K562 (cell line): ENCODE data around the gene IRAK2. TPM values are rescaled to one million over a fixed set of nuclear protein-coding genes. Genes with fewer than 3 reads are reported as not detected.

ENCODE experiments used
- ARID2 ChIP-seq: fragments of 450-650 bp; IDR thresholded peaks from 2 replicates; pipeline ENCODE4 v1.6.1; 2017; ENCODE audit warnings: antibody characterized with exemption, mild to moderate bottlenecking
- CBFA2T2 ChIP-seq: fragments of 450-650 bp; conservative IDR thresholded peaks from 2 replicates; pipeline ENCODE4 v1.6.1; 2017; ENCODE audit warnings: mild to moderate bottlenecking
- DDX20 ChIP-seq: fragments of 450-650 bp; IDR thresholded peaks from 2 replicates; pipeline ENCODE4 v1.6.1; 2016; ENCODE audit warnings: missing genetic modification characterization, low read depth, mild to moderate bottlenecking, missing compliant biosample characterization, moderate library complexity
- GATA2 ChIP-seq: sonication (generic); formaldehyde crosslinking; IDR thresholded peaks from 2 replicates; pipeline ENCODE4 v1.4.0; 2020; ENCODE audit warnings: mild to moderate bottlenecking, missing genetic modification reagents
- GTF2F1 ChIP-seq: IDR thresholded peaks from 2 replicates; pipeline ENCODE4 v1.6.1; 2011; ENCODE audit warnings: low read depth, low read length, improper control_type of control experiment
- HLTF ChIP-seq: fragments of 450-650 bp; IDR thresholded peaks from 2 replicates; pipeline ENCODE4 v1.6.1; 2016
- IFI16 ChIP-seq: fragments of 250-450 bp; sonication (Bioruptor Pico); IDR thresholded peaks from 2 replicates; pipeline ENCODE4 v2.1.2; 2022; ENCODE audit warnings: mild to moderate bottlenecking, inconsistent platforms
- KAT2B ChIP-seq: IDR thresholded peaks from one replicate; pipeline ENCODE4 v1.6.1; 2012; ENCODE audit warnings: low read depth, mild to moderate bottlenecking, control low read depth, inconsistent platforms, low read length, moderate library complexity
- MITF ChIP-seq: IDR thresholded peaks from 2 replicates; pipeline ENCODE4 v1.6.1; 2014; ENCODE audit warnings: antibody characterized with exemption
- NFATC3 ChIP-seq: fragments of 450-650 bp; IDR thresholded peaks from 2 replicates; pipeline ENCODE4 v1.6.1; 2017; ENCODE audit warnings: mild to moderate bottlenecking
- NR1H2 ChIP-seq: sonication (generic); formaldehyde crosslinking; IDR thresholded peaks from 2 replicates; pipeline ENCODE4 v1.4.0; 2020; ENCODE audit warnings: mild to moderate bottlenecking, missing genetic modification reagents
- PREB ChIP-seq: sonication (generic); formaldehyde crosslinking; IDR thresholded peaks from 2 replicates; pipeline ENCODE4 v1.8.1; 2023; ENCODE audit warnings: mild to moderate bottlenecking, missing genetic modification reagents
- RFX7 ChIP-seq: fragments of 250-450 bp; sonication (Bioruptor Pico); IDR thresholded peaks from 2 replicates; pipeline ENCODE4 v1.5.1; 2021; ENCODE audit warnings: mild to moderate bottlenecking
- SAFB2 ChIP-seq: fragments of 200-400 bp; formaldehyde crosslinking; IDR thresholded peaks from 2 replicates; pipeline ENCODE4 v1.6.1; 2018; ENCODE audit warnings: borderline replicate concordance, low read length, low read depth, moderate library complexity; ENCODE audit not compliant: severe bottlenecking
- SIN3B ChIP-seq: fragments of 450-650 bp; IDR thresholded peaks from 2 replicates; pipeline ENCODE4 v1.6.1; 2017; ENCODE audit warnings: low read depth, mild to moderate bottlenecking, moderate library complexity
- SNRNP70 ChIP-seq: fragments of 200-400 bp; formaldehyde crosslinking; optimal IDR thresholded peaks from 2 replicates; pipeline ENCODE3; 2017; ENCODE audit warnings: low read depth, low read length
- SOX6 ChIP-seq: fragments of 450-650 bp; IDR thresholded peaks from 2 replicates; pipeline ENCODE4 v1.6.1; 2014; ENCODE audit warnings: mild to moderate bottlenecking
- TCF15 ChIP-seq: fragments of 250-450 bp; sonication (Bioruptor Pico); IDR thresholded peaks from 2 replicates; pipeline ENCODE4 v1.8.0; 2022; ENCODE audit warnings: moderate library complexity, mild to moderate bottlenecking, inconsistent platforms
- ZBTB2 ChIP-seq: fragments of 450-650 bp; IDR thresholded peaks from 2 replicates; pipeline ENCODE4 v1.6.1; 2016; ENCODE audit warnings: antibody characterized with exemption
- ZFX ChIP-seq: sonication (generic); formaldehyde crosslinking; IDR thresholded peaks from 2 replicates; pipeline ENCODE4 v1.8.0; 2022; ENCODE audit warnings: mild to moderate bottlenecking, missing genetic modification reagents, moderate library complexity
- ZNF217 ChIP-seq: sonication (generic); formaldehyde crosslinking; IDR thresholded peaks from 2 replicates; pipeline ENCODE4 v1.8.0; 2022; ENCODE audit warnings: mild to moderate bottlenecking, missing genetic modification reagents
- ZNF224 ChIP-seq: sonication (generic); formaldehyde crosslinking; IDR thresholded peaks from 2 replicates; pipeline ENCODE4 v1.8.0; 2022; ENCODE audit warnings: mild to moderate bottlenecking, missing genetic modification reagents
- ZNF3 ChIP-seq: fragments of 250-450 bp; sonication (Bioruptor Pico); IDR thresholded peaks from 2 replicates; pipeline ENCODE4 v1.5.0; 2021; ENCODE audit warnings: mild to moderate bottlenecking, moderate library complexity
- ZNF347 ChIP-seq: fragments of 450-650 bp; formaldehyde crosslinking; IDR thresholded peaks from 2 replicates; pipeline ENCODE4 v1.4.0; 2020; ENCODE audit warnings: low read depth, mild to moderate bottlenecking, moderate library complexity
- ZNF384 ChIP-seq: IDR thresholded peaks from 2 replicates; pipeline ENCODE4 v1.6.1; 2012; ENCODE audit warnings: low read depth, low read length, improper control_type of control experiment
- ZNF589 ChIP-seq: fragments of 200-800 bp; sonication (Bioruptor generic); IDR thresholded peaks from 2 replicates; pipeline ENCODE4 v1.6.1; 2016; ENCODE audit warnings: low read depth, missing genetic modification characterization, missing compliant biosample characterization
- polyA plus RNA-seq, 8 experiments: library from polyadenylated mRNA; depleted of rRNA in 4 of 8; stranded (reverse) in 5 of 8; unstranded in 3 of 8; fragments of >200 nt; fragmentation: Nextera tagmentation in 2 of 8; fragmentation: Illumina TruSeq in 1 of 8; extraction: Ambion mirVana in 2 of 8; extraction: Trizol in 1 of 8; gene quantifications; 2 replicates each; pipeline versions ENCODE4 v1.2.1 to v1.2.3, GENCODE V29; 2011 to 2014; ENCODE audit warnings: inconsistent platforms in 1 of 8, missing spikeins in 1 of 8
- total RNA-seq, 7 experiments: library from RNA; depleted of rRNA in 6 of 7; stranded (reverse); fragments of >200 nt in 6 of 7; fragmentation: Illumina TruSeq in 2 of 7; extraction: Trizol in 2 of 7; gene quantifications; 2 replicates each; pipeline versions ENCODE4 v1.2.1 to v1.2.3, GENCODE V29; 2011 to 2021; ENCODE audit warnings: low replicate concordance in 1 of 7

Gene IRAK2
- total and polyA plus RNA-seq, 9 of the 15 experiments (the other 6 are each of a cell fraction or from before 2014, with no cell fraction given) = 0.42 to 4.4 (median 2.7) TPM

GRCh38 chr3:10115326-10116137 lies 49.2 kb upstream of the IRAK2 start, which contains the start of gene BRK1 (continued):
- no peak for TF ChIP-seq DDX20 (tag)
- 0 out of 2 replicates have a peak, but pooled peaks have one; percentile 26 for TF ChIP-seq TCF15 (CRISPR knock-in tag)
- TF ChIP-seq ZNF224 (CRISPR knock-in tag) = no peak
- TF ChIP-seq CBFA2T2 = no peak
- peak; percentile 91 for TF ChIP-seq ZFX (CRISPR knock-in tag)
- TF ChIP-seq ZNF217 (CRISPR knock-in tag) = no peak
- TF ChIP-seq IFI16 (CRISPR knock-in tag) = no peak
- no peak for TF ChIP-seq PREB
- TF ChIP-seq ZNF589 (CRISPR knock-in tag) = no peak
- peak; percentile 45; the same call in 1 of the 2 replicates for TF ChIP-seq SOX6
- TF ChIP-seq GTF2F1 = peak; percentile 91
- TF ChIP-seq SAFB2 = no peak
- TF ChIP-seq ARID2 = no peak
- TF ChIP-seq SIN3B = peak; percentile 56; the same call in 1 of the 2 replicates
- no peak for TF ChIP-seq KAT2B
- TF ChIP-seq ZNF384 = peak; percentile 49; the same call in 1 of the 2 replicates
- peak; percentile 97 for TF ChIP-seq ZBTB2
- no peak for TF ChIP-seq MITF
- no peak; the same call in 1 of the 2 replicates for TF ChIP-seq GATA2 (CRISPR knock-in tag)
- no peak for TF ChIP-seq RFX7 (CRISPR knock-in tag)
- TF ChIP-seq HLTF = no peak
- no peak for TF ChIP-seq NFATC3
- no peak for TF ChIP-seq NR1H2
- no peak for TF ChIP-seq ZNF3 (CRISPR knock-in tag)
- no peak for TF ChIP-seq ZNF347 (CRISPR knock-in tag)
- TF ChIP-seq SNRNP70 = no peak
